ENCODE results near the gene ARMH3. TPM values are rescaled to one million over a fixed set of nuclear protein-coding genes. Genes with fewer than 3 reads are reported as not detected.

Gene ARMH3
- total RNA-seq, 2 donors from 2014 or later = 5.6 to 8.3 TPM

GRCh38 chr10:101826852-101827434, 229.0 kb downstream of the ARMH3 start:
- no peak overlapping the region for H3K27ac ChIP-seq
- DNase-seq (no peak), ATAC-seq (no peak)
- WGBS, 2 donors = 82 to 83% methylated on average over 5 of the region's 5 CpGs
- H3K27me3 ChIP-seq = no peaks in the 10 kb centered on the region
- H3K4me3 ChIP-seq = no peak overlapping the region
- intact Hi-C loops (cut with DNase I) = no loop called here
- no peaks in the 10 kb centered on the region for H3K9me3 ChIP-seq
- no peaks in the 10 kb centered on the region for H3K36me3 ChIP-seq (replicated peaks in 1 of 2; ENCODE audit: insufficient read depth in 1 of 2, low read depth in 2 of 2)
- TF ChIP-seq CTCF (IDR thresholded peaks at IDR 0.05) (no peak), POLR2A (IDR thresholded peaks at IDR 0.05) (no peak)
- peaks cover 17% of the 10 kb centered on the region for H3K4me1 ChIP-seq

GRCh38 chr10:101824736-101825135, 231.2 kb downstream of the ARMH3 start:
- Histone ChIP-seq H3K4me3 (no peak overlapping the region), H3K4me1 (peaks cover under 1% of the 10 kb centered on the region), H3K27ac (no peak overlapping the region), H3K9me3 (no peaks in the 10 kb centered on the region), H3K36me3 (replicated peaks in 1 of 2; ENCODE audit: insufficient read depth in 1 of 2, low read depth in 2 of 2) (no peaks in the 10 kb centered on the region), H3K27me3 (no peaks in the 10 kb centered on the region)
- 86 to 87% methylated on average over 2 of the region's 2 CpGs for WGBS, 2 donors
- intact Hi-C loops (cut with DNase I) = no loop called here
- no peak for TF ChIP-seq CTCF (IDR thresholded peaks at IDR 0.05)
- no peak for TF ChIP-seq POLR2A (IDR thresholded peaks at IDR 0.05)
- ATAC-seq (no peak), DNase-seq (no peak)

DNA sequence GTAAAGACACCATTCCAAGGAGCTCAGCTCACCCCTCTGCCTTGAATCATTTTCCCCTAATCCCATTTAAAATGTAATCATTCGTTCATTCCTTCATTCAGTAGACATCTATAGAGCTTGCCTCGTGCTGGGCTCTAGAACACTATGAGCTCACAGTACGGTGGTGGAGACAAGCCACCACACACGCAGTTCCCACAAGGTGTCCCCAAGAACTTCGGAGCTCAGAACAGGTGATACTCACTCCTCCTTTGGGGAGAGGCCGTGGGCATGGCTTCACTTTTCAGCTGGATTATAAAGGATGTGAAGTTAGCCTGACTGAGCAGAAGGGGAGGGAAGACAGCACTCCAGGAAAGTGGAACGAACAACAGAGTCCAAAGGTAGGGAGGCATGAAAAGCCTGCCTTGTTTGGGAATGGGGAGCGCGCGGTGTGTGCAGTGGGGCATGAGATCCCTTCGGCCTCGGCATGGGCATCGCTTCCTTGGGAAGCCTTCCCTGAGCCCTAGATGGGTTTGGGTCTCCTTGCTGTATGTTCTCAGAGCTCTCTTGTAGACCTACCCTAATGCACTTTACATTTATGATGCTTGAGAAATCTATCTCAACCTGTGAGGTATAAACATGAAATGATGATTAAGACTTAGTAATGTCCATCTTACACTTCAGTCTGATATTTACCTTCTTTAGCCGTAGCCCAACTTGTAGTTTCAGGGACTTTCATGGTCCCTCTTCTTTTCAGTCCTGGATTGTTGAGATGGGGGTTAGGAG, 236.9 kb downstream of the ARMH3 start:
- H3K27ac ChIP-seq = peak overlapping the region; percentile 65 to 91 (median 80)
- no peak for TF ChIP-seq CTCF (IDR thresholded peaks at IDR 0.05)
- TF ChIP-seq POLR2A (IDR thresholded peaks at IDR 0.05) = no peak
- WGBS, 2 donors = 29 to 44% methylated on average over 13 to 14 of the region's 14 CpGs
- intact Hi-C loops (cut with DNase I) = no loop called here
- H3K36me3 ChIP-seq (replicated peaks in 1 of 2; ENCODE audit: insufficient read depth in 1 of 2, low read depth in 2 of 2) = no peaks in the 10 kb centered on the region
- peak; percentile 0 for ATAC-seq
- DNase-seq = peak in 1 of 4 donors; percentile 42
- peaks cover 25% of the 10 kb centered on the region for H3K4me1 ChIP-seq
- H3K9me3 ChIP-seq = no peaks in the 10 kb centered on the region
- H3K27me3 ChIP-seq = no peaks in the 10 kb centered on the region
- H3K4me3 ChIP-seq = no peak overlapping the region

DNA sequence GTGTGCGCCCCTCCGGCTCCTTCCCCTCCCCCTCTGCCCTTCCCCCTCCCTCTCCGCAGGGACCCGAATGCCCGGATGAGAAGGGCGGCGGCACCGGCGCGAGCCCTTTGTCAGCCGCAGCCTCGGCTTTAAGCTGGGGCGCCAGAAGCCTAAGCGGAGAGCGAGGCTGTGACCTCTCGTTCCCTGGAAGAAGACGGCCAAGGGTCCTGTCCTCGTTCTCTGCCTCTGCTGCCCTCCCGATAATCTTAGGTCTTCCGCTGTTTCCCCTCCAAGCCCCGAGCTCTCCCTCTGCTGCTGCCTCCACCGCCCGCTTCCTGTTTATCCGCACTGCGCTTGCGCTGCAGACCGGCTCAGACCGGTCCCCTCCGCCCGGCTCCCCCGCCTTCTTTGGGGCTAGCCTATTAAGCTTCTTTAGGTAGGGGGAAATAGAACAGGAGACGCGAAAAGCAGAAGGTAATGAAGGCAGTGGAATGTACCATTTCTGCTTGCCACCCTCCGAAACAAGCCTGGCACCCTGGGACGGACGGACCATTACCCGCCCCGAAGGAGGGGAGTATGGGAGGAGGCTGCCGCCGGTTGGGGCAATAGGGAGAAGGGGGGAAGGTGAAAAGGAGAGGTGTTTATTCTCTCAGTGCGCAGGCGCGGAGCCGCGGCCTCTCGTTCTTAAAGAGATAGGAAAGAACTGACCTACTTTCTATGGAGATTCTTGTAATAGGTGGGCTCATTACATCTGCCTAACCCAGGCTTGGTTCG, 237.7 kb downstream of the ARMH3 start, which contains the start of gene OGA:
Gene OGA (minus strand): TSS at position 326 of the 753 bp plus-strand sequence. CDS start 422 bp downstream, outside the sequence.
- H3K27ac ChIP-seq = peak within 1 kb of the TSS; percentile 71 to 91 (median 80)
- intact Hi-C loops (cut with DNase I) = no loop called here
- no peaks in the 10 kb centered on the region for H3K36me3 ChIP-seq (replicated peaks in 1 of 2; ENCODE audit: insufficient read depth in 1 of 2, low read depth in 2 of 2)
- H3K27me3 ChIP-seq = no peaks in the 10 kb centered on the region
- peak within 1 kb of the TSS; percentile 97 to 98 for H3K4me3 ChIP-seq
- H3K4me1 ChIP-seq = peaks cover 29% of the 10 kb centered on the region
- H3K9me3 ChIP-seq = no peaks in the 10 kb centered on the region
- ATAC-seq = peak; percentile 98
- TF ChIP-seq CTCF (IDR thresholded peaks at IDR 0.05) = peak in 1 of 7 experiments; percentile 19
- TF ChIP-seq POLR2A (IDR thresholded peaks at IDR 0.05) = peak; percentile 80 to 98 (median 93)
- peak; percentile 98 to 99 (median 99) for DNase-seq
- 0% methylated on average over 43 to 47 of the region's 47 CpGs for WGBS, 2 donors

All from body of pancreas (tissue), 4 donors.